GM23338 (cell line): ENCODE measurements around the gene MYDGF. TPM values are rescaled to one million over a fixed set of nuclear protein-coding genes. Genes with fewer than 3 reads are reported as not detected.

ENCODE experiments used
- ATAC-seq: fragments of 200-7000 bp; cut with Tn5 transposase; 3 replicates; pipeline ENCODE4 v1.9.1; 2020
- DNase-seq: peaks from one replicate; pipeline ENCODE4 v3.0.0-alpha.2; 2015; ENCODE audit warnings: low spot score
- H2AFZ ChIP-seq: fragments of 200-600 bp; sonication (generic); 2 replicates; pipeline ENCODE4 v1.8.0; 2016; ENCODE audit warnings: antibody characterized with exemption, mild to moderate bottlenecking, moderate library complexity
- H3F3A ChIP-seq: fragments of 200-600 bp; sonication (generic); replicated peaks from 2 replicates; pipeline ENCODE4 v1.8.0; 2017; ENCODE audit warnings: antibody characterized with exemption, mixed run types, low read depth
- H3K27ac ChIP-seq: fragments of 200-600 bp; sonication (generic); 2 replicates; pipeline ENCODE4 v1.6.1; 2016; ENCODE audit warnings: low read depth
- H3K27me3 ChIP-seq: fragments of 200-600 bp; sonication (generic); 2 replicates; pipeline ENCODE4 v1.8.0; 2016; ENCODE audit warnings: mild to moderate bottlenecking, mixed run types, moderate library complexity; ENCODE audit not compliant: insufficient read depth
- H3K36me3 ChIP-seq: fragments of 200-600 bp; sonication (generic); 2 replicates; pipeline ENCODE4 v1.8.0; 2016; ENCODE audit warnings: mild to moderate bottlenecking; ENCODE audit not compliant: insufficient read depth
- H3K4me1 ChIP-seq: fragments of 200-600 bp; sonication (generic); 2 replicates; pipeline ENCODE4 v1.8.0; 2016; ENCODE audit warnings: mild to moderate bottlenecking, moderate library complexity; ENCODE audit not compliant: insufficient read depth
- H3K4me2 ChIP-seq: fragments of 200-600 bp; sonication (generic); 2 replicates; pipeline ENCODE4 v1.7.1; 2017; ENCODE audit warnings: mixed run types
- H3K4me3 ChIP-seq: fragments of 200-600 bp; sonication (generic); 2 replicates; pipeline ENCODE4 v1.6.1; 2016; ENCODE audit warnings: mixed run types
- H3K79me2 ChIP-seq: fragments of 200-600 bp; sonication (generic); replicated peaks from 2 replicates; pipeline ENCODE4 v1.8.0; 2017; ENCODE audit warnings: mild to moderate bottlenecking; ENCODE audit not compliant: insufficient read depth
- H3K9me2 ChIP-seq: fragments of 200-600 bp; sonication (generic); 2 replicates; pipeline ENCODE4 v1.8.0; 2017; ENCODE audit not compliant: insufficient read depth
- H4K20me1 ChIP-seq: fragments of 200-600 bp; sonication (generic); replicated peaks from 2 replicates; pipeline ENCODE4 v1.8.0; 2017; ENCODE audit warnings: mild to moderate bottlenecking; ENCODE audit not compliant: insufficient read depth
- H3K27ac Mint-ChIP-seq: 2 replicates; pipeline ENCODE4 v1.8.0; 2020; ENCODE audit warnings: inconsistent platforms, mild to moderate bottlenecking, moderate library complexity, mixed read lengths
- H3K27me3 Mint-ChIP-seq: 3 replicates; pipeline ENCODE4 v1.8.0; 2022; ENCODE audit warnings: low read depth, mild to moderate bottlenecking, moderate library complexity, mixed read lengths, inconsistent platforms; ENCODE audit not compliant: insufficient read depth, poor library complexity
- H3K36me3 Mint-ChIP-seq: 3 replicates; pipeline ENCODE4 v1.8.0; 2021; ENCODE audit warnings: low read depth, mild to moderate bottlenecking, inconsistent platforms, moderate library complexity, mixed read lengths
- H3K4me1 Mint-ChIP-seq: 3 replicates; pipeline ENCODE4 v1.8.0; 2020; ENCODE audit warnings: mild to moderate bottlenecking, inconsistent platforms, mixed read lengths
- H3K4me3 Mint-ChIP-seq: 3 replicates; pipeline ENCODE4 v1.8.0; 2021; ENCODE audit warnings: moderate library complexity, mild to moderate bottlenecking, inconsistent platforms, mixed read lengths
- H3K9me3 Mint-ChIP-seq: 3 replicates; pipeline ENCODE4 v1.8.0; 2020; ENCODE audit warnings: moderate library complexity, mild to moderate bottlenecking, inconsistent platforms, mixed read lengths
- EZH2phosphoT487 ChIP-seq: fragments of 200-600 bp; sonication (generic); IDR thresholded peaks from one replicate; pipeline ENCODE4 v1.8.1; 2018; ENCODE audit warnings: antibody characterized with exemption; ENCODE audit not compliant: unreplicated experiment
- JUNB ChIP-seq: IDR thresholded peaks from one replicate; pipeline ENCODE4 v1.6.1; 2016; ENCODE audit warnings: antibody characterized with exemption; ENCODE audit not compliant: unreplicated experiment
- NANOG ChIP-seq: IDR thresholded peaks from 2 replicates; pipeline ENCODE4 v1.6.1; 2016; ENCODE audit warnings: antibody characterized with exemption, borderline replicate concordance
- STAT1 ChIP-seq: IDR thresholded peaks from one replicate; pipeline ENCODE4 v1.6.1; 2016; ENCODE audit warnings: antibody characterized with exemption; ENCODE audit not compliant: unreplicated experiment
- ZNF114 ChIP-seq: fragments of 250-450 bp; sonication (Bioruptor Pico); IDR thresholded peaks from 2 replicates; pipeline ENCODE4 v1.5.0; 2020; ENCODE audit warnings: mild to moderate bottlenecking, moderate library complexity
- ZNF331 ChIP-seq: fragments of 250-450 bp; sonication (Bioruptor Pico); IDR thresholded peaks from 2 replicates; pipeline ENCODE4 v1.5.0; 2020; ENCODE audit warnings: low read depth, mild to moderate bottlenecking, moderate library complexity
- polyA plus RNA-seq: library from polyadenylated mRNA; unstranded; fragments of >200 nt; fragmentation: Nextera tagmentation; extraction: Ambion mirVana; gene quantifications from 2 replicates; pipeline ENCODE4 v1.2.1, GENCODE V29; 2016
- total RNA-seq: library from RNA; depleted of rRNA; stranded (reverse); fragments of >200 nt; shearing (Covaris generic); gene quantifications from 2 replicates; pipeline ENCODE4 v1.2.3, GENCODE V29; 2014
- TF ChIP-seq, protein P1 (sequence below): IDR thresholded peaks from one replicate; pipeline ENCODE4 v1.6.1; 2018; ENCODE audit warnings: antibody characterized with exemption; ENCODE audit not compliant: unreplicated experiment
- TF ChIP-seq, protein P2 (sequence below): IDR thresholded peaks from 2 replicates; pipeline ENCODE4 v1.6.1; 2016; ENCODE audit warnings: antibody characterized with exemption
- TF ChIP-seq, protein P3 (sequence below): fragments of 250-450 bp; sonication (Bioruptor Pico); IDR thresholded peaks from 2 replicates; pipeline ENCODE4 v1.5.0; 2020; ENCODE audit warnings: mild to moderate bottlenecking, moderate library complexity

The MYDGF gene
- total and polyA plus RNA-seq, 2 experiments from 2014 or later, result 42.3 to 99.5 TPM

DNA sequence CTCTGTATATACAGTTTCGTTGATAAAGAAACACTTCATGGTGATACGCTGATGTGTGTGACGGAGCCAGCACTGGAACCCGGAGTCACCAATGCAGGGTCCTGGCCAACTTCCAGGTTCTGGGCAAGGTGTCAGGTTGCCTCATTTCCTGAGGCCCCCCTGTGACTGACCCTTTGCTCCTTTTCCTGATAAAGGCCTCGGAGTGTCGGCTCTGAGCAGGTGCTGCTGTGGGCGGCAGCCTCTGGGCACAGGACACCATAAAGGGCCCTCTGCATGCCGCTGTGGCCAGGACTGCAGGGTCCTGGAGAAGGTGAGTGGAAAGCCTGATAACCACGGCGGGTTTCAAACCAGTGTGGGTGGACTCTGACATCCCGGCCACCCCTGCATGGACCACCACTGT lies 17.3 kb upstream of the MYDGF start:
- Mint-ChIP-seq H3K36me3 (peaks cover 23% of the 10 kb centered on the region), H3K4me1 (no peaks in the 10 kb centered on the region), H3K27ac (no peak overlapping the region), H3K4me3 (no peak overlapping the region), H3K27me3 (peaks cover 3% of the 10 kb centered on the region), H3K9me3 (no peaks in the 10 kb centered on the region)
- TF ChIP-seq, protein P1, sequence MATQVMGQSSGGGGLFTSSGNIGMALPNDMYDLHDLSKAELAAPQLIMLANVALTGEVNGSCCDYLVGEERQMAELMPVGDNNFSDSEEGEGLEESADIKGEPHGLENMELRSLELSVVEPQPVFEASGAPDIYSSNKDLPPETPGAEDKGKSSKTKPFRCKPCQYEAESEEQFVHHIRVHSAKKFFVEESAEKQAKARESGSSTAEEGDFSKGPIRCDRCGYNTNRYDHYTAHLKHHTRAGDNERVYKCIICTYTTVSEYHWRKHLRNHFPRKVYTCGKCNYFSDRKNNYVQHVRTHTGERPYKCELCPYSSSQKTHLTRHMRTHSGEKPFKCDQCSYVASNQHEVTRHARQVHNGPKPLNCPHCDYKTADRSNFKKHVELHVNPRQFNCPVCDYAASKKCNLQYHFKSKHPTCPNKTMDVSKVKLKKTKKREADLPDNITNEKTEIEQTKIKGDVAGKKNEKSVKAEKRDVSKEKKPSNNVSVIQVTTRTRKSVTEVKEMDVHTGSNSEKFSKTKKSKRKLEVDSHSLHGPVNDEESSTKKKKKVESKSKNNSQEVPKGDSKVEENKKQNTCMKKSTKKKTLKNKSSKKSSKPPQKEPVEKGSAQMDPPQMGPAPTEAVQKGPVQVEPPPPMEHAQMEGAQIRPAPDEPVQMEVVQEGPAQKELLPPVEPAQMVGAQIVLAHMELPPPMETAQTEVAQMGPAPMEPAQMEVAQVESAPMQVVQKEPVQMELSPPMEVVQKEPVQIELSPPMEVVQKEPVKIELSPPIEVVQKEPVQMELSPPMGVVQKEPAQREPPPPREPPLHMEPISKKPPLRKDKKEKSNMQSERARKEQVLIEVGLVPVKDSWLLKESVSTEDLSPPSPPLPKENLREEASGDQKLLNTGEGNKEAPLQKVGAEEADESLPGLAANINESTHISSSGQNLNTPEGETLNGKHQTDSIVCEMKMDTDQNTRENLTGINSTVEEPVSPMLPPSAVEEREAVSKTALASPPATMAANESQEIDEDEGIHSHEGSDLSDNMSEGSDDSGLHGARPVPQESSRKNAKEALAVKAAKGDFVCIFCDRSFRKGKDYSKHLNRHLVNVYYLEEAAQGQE, result no peak
- no peak for TF ChIP-seq JUNB
- TF ChIP-seq, protein P2, sequence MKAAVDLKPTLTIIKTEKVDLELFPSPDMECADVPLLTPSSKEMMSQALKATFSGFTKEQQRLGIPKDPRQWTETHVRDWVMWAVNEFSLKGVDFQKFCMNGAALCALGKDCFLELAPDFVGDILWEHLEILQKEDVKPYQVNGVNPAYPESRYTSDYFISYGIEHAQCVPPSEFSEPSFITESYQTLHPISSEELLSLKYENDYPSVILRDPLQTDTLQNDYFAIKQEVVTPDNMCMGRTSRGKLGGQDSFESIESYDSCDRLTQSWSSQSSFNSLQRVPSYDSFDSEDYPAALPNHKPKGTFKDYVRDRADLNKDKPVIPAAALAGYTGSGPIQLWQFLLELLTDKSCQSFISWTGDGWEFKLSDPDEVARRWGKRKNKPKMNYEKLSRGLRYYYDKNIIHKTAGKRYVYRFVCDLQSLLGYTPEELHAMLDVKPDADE, result no peak
- no peak for TF ChIP-seq ZNF114 (CRISPR knock-in tag)
- no peak for TF ChIP-seq NANOG
- no peak for TF ChIP-seq ZNF331 (CRISPR knock-in tag)
- no peak for TF ChIP-seq STAT1
- TF ChIP-seq, protein P3, sequence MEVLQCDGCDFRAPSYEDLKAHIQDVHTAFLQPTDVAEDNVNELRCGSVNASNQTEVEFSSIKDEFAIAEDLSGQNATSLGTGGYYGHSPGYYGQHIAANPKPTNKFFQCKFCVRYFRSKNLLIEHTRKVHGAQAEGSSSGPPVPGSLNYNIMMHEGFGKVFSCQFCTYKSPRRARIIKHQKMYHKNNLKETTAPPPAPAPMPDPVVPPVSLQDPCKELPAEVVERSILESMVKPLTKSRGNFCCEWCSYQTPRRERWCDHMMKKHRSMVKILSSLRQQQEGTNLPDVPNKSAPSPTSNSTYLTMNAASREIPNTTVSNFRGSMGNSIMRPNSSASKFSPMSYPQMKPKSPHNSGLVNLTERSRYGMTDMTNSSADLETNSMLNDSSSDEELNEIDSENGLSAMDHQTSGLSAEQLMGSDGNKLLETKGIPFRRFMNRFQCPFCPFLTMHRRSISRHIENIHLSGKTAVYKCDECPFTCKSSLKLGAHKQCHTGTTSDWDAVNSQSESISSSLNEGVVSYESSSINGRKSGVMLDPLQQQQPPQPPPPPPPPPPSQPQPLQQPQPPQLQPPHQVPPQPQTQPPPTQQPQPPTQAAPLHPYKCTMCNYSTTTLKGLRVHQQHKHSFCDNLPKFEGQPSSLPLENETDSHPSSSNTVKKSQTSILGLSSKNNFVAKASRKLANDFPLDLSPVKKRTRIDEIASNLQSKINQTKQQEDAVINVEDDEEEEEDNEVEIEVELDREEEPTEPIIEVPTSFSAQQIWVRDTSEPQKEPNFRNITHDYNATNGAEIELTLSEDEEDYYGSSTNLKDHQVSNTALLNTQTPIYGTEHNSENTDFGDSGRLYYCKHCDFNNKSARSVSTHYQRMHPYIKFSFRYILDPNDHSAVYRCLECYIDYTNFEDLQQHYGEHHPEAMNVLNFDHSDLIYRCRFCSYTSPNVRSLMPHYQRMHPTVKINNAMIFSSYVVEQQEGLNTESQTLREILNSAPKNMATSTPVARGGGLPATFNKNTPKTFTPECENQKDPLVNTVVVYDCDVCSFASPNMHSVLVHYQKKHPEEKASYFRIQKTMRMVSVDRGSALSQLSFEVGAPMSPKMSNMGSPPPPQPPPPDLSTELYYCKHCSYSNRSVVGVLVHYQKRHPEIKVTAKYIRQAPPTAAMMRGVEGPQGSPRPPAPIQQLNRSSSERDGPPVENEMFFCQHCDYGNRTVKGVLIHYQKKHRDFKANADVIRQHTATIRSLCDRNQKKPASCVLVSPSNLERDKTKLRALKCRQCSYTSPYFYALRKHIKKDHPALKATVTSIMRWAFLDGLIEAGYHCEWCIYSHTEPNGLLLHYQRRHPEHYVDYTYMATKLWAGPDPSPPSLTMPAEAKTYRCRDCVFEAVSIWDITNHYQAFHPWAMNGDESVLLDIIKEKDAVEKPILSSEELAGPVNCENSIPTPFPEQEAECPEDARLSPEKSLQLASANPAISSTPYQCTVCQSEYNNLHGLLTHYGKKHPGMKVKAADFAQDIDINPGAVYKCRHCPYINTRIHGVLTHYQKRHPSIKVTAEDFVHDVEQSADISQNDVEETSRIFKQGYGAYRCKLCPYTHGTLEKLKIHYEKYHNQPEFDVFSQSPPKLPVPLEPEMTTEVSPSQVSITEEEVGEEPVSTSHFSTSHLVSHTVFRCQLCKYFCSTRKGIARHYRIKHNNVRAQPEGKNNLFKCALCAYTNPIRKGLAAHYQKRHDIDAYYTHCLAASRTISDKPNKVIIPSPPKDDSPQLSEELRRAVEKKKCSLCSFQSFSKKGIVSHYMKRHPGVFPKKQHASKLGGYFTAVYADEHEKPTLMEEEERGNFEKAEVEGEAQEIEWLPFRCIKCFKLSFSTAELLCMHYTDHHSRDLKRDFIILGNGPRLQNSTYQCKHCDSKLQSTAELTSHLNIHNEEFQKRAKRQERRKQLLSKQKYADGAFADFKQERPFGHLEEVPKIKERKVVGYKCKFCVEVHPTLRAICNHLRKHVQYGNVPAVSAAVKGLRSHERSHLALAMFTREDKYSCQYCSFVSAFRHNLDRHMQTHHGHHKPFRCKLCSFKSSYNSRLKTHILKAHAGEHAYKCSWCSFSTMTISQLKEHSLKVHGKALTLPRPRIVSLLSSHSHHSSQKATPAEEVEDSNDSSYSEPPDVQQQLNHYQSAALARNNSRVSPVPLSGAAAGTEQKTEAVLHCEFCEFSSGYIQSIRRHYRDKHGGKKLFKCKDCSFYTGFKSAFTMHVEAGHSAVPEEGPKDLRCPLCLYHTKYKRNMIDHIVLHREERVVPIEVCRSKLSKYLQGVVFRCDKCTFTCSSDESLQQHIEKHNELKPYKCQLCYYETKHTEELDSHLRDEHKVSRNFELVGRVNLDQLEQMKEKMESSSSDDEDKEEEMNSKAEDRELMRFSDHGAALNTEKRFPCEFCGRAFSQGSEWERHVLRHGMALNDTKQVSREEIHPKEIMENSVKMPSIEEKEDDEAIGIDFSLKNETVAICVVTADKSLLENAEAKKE, result no peak
- no peak for TF ChIP-seq EZH2phosphoT487
- no peak overlapping the region for H3K27ac ChIP-seq
- no peaks in the 10 kb centered on the region for H3K79me2 ChIP-seq
- no peak overlapping the region for H3K4me3 ChIP-seq
- no peaks in the 10 kb centered on the region for H3K4me1 ChIP-seq
- H3K4me2 ChIP-seq, result no peak overlapping the region
- no peaks in the 10 kb centered on the region for H3K9me2 ChIP-seq
- no peaks in the 10 kb centered on the region for H3K36me3 ChIP-seq
- no peak for ATAC-seq
- no peak for DNase-seq
- H4K20me1 ChIP-seq, result no peaks in the 10 kb centered on the region
- H3K27me3 ChIP-seq, result no peaks in the 10 kb centered on the region
- H2AFZ ChIP-seq, result no peak overlapping the region
- no peaks in the 10 kb centered on the region for H3F3A ChIP-seq
